ENCODE measurements around the gene GPR17.

Gene GPR17

DNA sequence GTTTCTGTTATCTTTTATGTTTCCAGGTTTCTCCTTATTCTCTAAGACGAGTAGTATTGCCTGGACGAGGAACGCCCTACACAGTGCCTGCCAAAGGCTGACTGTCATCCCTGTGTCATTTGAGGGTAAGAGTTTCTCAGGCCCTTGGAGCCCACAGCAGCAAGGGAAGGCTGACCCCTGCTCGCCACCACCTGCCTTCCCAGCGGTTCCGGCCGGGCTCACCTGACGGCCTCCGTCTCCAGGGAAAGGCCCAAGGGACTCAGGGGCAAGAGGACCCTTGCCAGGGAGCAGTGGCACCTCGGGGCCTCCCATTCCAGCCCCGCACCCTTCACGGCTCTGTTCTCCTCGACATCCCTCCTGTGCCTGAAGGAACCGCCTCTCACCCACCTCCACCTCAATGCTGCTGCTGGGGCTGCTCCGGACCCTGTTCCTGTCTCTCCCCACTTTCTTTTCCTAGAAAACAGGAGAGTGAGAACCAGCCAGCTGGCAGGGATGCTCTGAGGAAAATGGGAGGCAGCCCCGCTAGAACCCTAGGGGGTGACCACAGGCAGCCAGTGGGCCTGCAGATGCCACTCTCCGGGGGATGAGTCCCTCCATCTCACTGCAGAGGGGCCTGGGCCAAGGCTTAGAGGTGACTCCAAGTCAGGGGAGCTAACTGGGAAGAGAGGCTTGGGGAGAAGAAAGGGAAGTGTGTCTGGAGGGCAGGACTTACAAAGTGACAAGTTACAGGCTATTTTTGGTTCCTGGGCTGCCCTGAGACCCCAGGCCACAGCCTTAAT is 27.5 kb downstream of the GPR17 start:
- no peak for DNase-seq

DNA sequence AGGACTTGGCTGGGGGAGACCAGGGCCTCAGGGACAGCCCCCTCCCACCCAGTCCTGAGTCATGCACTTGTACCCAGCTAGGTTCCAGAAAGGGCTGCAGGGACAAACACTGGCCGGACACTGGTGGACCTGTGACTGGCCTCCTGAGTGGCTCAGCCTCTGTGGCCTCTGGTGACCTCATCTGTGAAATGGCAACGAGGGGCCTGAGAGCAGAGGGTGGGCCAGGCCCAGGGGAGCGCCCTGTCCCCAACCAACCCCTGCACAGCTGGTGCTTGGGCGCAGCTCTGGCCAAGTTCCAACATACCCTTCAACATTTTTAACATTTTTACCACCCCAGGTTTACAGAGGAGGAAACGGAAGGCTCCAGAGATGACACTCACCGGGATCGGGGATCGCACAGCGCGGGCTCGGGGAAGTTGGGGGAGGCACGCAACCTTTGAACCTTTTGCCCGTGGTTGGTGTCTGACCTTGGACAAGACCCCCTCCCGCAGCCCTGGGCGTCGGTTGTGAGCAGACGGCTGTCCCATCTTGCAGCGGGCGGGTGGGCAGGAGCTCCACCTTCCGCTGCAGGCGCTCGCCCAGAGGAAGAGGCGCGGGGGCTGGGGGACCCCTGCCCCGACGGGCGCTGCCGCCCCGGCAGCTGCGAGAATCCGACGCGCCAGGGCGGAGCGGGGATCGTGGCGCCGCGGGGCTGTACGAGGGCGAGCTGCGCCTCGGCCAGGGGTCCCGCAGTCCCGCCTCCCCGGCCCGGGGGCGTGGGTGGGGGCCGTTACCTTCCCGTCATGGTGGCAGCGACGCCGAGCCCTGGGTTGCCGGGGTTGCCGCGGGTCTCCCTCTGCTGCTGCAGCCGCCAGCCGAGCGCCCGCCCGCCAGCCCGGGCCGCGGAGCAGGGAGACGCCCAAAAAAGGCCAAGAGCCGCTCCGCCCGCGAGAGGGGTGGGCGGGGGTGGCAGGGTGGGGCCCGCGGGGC is 28.6 kb downstream of the GPR17 start:
- peak; percentile 57 for DNase-seq

DNA sequence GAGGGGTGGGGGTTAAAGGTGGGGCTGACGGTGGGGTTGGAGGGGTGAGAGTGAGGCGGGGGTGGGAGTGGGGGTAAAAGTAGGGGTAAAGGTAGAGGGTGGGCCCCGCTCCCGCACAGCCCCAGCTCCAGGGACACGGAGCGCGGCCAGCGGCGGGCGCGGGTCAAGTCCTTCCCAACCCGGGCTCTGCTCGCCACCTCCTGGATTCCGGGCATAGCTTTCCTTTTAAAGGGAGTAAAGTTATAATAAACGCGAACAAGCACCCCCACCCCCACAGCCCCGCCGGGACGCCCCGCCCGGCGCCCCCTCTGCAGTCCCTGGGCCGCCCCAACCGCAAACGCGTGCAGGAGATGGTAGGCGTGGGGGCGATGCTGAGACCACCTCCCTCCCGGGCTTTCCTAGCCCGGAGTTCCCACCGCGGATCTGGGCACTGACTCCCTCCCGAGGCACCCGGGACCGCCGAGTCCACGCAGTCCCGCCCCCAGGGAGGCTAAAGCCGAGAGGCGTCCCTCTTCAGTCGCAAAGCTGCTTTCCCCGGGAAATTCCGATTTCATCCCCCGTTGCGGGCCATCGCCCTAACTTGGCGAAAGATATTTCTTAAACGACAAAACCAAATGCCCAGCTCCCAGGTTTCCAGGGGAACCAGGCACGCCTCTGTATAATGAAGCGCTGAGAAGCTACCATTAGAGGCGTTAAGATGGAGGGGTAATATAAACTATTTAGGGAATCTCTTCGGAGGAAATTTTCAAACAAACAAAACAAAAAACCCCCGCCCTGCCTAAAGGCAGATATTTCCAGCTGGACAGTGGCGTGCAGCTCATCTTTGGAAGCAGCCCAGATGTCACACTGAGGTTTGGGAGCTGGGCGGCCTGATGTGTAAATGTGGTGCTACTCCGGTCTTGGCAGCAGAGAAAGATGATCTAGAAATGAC is 29.6 kb downstream of the GPR17 start, which contains the start of gene LIMS2:
Gene LIMS2, minus strand, starts transcription at position 200 of the 931 bp plus-strand sequence. CDS start 506 bp downstream, outside the sequence.
- peak; percentile 56 for DNase-seq

DNA sequence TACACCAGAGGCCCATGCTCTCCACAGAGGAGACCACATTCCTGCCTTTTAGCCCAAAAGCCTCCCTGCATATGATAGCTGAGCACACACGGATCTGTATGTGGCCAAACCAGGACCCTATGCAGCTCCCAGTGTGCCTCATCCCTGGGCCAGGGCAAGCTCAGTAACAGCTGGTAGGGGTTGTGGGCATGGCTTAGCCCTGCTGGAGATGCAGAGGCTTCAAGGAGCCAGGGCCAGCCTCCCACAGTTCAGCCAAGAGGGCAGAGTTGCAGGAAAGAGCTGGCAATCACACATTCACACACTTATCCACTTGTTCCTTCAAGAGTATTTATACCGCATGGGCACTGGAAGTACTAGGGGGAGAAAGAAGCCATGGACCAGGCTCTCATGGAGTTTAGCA is 31.0 kb downstream of the GPR17 start:
- no peak for DNase-seq

DNA sequence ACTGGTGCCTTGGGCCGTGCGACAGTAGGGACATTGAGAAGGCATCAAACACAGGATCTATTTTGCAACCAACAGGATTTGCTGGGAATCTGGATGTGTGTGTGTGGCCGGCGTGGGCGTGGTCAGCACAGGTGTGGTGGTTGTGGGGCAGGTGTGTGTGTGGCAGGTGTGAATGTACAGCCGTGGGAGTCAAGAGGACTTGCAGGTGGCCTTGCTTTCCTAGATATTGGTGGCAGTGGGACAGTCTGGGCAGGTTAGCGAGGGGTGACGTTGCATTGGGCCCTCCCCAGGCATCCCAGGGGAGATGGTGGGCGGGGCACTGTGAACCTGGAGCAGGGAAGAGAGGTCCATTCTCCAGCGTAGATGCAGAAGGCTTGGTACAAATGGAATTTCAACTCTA is 32.6 kb downstream of the GPR17 start:
- DNase-seq = no peak

DNA sequence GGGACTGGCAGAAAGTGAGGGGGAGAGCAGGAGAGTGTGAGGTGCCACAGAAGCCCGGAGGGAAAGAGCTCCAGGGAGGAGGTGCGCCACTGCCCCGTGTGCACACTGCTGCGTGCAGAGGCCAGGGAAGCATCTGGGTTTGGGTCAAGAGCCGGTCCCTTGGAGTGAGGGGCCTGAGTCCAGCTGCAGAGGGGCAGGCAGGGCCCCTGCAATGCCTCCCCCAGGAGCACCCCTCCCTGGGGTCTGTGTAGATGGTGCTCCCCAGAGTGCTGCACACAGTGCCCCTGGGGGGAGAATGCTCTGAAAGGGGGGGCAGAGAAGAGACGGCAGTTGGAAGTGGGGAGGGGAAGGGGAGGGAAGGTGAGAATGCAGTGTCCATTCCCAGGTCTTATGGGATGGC is 33.0 kb downstream of the GPR17 start:
- no peak for DNase-seq

DNA sequence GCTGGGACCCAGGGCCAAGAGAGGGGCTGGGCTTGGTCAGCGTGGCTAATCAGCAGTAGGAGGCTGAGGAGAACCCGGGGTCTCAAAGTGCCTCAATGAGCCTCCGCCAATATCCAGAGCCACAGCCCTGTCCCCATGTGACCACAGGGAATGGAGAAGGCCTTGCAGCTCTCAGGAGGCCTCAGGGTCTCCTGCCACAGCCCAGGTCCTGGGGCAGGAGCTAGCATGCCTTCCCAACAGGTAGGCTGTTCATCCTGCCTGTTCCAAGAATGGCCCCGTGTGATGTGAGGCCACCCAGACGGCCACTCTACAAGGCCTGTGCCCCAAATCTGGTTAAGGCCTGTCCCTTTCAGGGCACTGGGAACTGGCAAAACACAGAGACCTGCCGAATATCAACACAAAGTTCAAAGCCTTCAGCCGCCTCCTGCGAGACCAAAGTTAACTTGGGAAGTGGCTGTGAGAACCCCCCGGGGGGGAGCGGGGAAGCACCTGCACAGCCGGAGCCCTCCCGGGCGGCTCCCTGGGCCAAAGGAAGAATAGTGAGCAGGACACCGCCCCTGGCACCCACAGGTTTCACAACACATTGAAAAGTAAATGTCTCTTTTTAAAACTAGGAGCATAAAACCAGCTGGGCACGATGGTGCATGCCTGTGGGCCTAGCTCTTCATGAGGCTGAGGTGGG is 33.9 kb downstream of the GPR17 start:
- no peak for DNase-seq

DNA sequence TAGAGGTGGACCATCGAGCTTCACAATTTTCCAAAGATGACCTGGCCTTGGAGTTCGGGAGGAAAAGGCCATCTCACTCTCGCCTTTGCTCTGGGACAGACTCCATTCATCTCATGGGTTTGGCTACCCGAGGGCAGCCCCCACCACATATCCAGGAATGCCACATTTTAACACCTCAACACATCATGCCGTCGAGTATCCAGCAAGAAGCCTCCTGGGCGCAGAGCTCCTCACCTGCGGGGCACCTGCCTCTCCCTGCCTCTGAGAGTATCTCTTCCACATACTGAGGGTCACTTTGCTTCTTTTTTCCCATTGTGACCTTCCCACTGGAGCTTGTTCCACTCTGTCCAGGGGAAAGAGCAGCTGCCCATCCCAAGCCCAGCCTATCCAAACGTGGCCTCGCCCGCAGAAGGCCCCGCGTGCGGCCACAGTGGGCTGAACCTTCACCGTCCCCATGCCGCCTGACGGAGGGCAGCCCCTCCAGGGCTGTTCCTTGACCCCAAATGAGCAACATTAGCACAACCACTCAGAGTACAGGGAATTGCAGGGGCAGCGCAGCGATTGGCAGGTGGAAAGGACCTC is 34.8 kb downstream of the GPR17 start:
- no peak for DNase-seq

DNA sequence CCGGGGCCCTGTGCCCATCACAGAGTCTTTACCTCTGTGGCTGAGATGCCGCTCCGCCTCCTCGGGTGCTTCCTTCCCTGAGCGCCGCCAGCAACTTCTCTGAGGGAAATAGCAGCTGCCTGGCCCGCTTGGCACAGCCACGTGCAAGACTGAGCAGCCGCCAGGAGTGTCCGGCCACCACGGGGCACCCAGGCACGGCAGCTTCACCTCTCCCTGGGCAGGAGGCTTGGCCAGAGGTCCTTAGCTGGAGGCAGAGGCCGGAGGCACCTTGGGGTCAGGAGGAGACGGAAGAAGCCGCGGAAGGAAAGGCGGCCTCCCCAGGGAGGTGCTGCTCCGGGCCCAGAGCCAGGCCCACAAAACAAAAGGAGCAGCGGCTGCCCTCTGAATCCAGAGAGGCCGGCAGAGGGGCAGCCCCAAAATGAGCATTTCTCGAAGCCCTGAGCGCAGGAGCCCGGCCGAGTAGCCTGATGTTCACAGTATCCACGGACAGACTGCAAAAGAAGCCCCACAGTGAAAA is 35.4 kb downstream of the GPR17 start:
- DNase-seq = peak; percentile 56

DNA sequence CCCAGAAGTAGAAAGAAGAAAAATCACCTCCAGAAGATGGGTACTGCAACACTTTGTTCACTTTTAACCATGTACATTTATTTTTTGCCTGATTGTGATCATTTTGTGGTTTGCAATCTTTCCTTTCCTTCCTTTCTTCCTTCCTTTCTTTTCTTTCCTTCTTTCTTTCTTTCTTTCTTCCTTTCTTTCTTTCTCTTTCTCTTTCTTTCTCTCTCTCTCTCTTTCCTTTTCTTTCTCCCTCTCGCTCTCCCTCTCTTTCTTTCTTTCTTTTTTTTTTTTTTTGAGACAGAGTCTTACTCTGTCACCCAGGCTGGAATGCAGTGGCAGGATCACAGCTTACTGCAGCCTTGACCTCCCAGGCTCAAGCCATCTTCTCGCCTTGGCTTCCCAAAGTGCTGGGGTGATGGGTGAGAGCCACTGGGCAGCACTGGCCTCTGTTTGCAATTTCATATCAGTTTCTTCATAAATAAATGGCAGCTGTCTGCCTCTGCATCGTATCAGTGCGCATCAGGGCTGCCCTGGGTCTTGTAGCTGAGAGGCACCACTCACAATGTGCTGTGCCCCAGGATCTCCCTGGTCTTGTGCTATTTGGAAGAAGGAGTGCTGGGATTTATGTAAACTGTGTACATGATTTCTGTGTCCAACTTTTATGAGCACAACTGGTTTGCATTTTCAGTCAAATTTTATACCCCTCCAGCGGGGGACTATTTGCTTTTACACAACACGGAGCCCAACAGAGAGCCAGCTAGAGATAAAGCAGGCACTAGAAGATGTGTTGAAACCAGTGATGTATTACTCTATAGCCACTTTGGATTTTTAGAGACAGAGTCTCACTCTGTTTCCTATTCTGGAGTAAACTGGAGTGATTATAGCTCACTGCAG is 36.3 kb downstream of the GPR17 start:
- DNase-seq = no peak

DNA sequence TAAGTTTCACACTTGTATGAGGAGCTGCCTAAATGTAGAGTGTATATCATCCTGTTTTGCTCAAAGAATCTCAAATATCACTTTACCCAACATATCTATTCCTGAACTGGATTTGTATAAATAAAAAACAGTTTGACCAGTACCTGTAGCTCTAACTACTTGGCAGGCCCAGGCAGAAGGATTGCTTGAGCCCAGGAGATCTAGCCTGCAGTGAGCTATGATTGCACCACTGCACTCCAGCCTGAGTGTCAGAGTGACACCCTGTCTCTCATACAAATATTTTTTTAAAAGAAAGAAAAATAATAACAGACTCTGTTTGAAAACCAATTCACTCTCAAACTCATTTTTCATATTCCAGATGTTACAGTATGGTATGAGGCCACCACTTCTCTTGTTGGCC is 37.1 kb downstream of the GPR17 start:
- no peak for DNase-seq

DNA sequence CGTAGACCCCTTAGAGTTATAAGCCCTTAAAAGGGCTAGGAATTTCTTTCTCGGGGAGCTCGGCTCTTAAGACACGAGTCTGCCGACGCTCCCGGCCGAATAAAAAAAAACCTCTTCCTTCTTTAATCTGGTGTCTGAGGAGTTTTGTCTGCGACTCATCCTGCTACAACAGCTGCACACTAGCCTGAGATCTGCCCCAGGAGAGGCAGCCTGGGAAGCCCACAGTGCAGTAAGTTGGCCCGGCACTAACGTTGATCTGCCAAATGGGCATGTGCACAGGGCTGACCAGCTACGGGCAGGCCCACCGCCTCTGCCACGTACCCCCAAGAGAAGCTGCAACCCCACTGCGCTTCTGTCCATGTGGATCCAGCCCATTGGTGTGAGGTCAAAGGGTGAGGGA is 37.8 kb downstream of the GPR17 start:
- no peak for DNase-seq

DNA sequence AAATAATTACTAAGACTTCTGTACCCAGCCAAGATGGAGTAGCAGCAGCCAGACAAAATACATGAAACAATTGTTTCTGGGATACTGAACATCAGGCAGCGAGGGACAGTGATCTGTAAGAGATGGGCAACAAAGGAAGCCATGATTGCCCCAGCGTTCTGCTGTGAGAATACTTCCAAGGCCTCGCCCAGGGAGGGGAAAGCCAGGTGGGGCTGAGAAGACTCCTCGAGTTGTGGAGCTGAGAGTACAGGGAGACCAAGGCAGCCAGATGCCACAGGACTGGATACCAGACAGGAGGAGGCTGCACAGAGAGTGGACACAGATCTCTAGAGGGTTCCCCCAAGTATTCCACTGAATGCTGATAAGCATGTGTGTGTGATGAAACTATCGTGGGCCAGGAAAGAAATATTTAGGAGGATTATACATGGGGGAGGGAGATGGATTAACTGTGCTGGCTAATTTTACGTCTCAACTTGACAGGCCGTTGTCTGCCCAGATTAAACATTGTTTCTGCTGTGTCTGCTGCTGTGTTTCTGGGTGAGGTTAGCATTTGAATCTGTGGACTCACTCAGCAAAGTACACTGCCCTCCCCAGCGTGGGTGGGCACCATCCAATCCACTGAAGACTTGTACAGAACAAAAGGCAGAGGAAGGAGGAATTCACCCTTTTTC is 39.6 kb downstream of the GPR17 start:
- no peak for DNase-seq

DNA sequence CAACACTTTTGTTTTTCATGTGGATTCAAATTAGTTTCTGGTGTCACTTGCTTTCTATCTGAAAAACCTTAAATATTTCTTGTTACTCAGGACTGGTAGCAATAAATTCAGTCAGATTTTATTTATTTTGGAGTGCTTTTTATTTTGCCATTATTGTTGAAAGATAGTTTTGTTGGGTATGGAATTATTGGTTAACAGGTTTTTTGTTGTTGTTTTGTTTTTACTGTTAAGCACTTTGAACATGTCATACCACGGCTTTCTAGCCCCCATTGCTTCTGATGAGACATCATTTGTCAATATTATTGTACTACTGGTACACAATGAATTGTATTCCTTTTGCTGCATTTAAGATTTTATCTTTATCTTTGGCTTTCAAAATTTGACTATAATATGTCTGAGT is 42.5 kb downstream of the GPR17 start:
- DNase-seq = no peak

DNA sequence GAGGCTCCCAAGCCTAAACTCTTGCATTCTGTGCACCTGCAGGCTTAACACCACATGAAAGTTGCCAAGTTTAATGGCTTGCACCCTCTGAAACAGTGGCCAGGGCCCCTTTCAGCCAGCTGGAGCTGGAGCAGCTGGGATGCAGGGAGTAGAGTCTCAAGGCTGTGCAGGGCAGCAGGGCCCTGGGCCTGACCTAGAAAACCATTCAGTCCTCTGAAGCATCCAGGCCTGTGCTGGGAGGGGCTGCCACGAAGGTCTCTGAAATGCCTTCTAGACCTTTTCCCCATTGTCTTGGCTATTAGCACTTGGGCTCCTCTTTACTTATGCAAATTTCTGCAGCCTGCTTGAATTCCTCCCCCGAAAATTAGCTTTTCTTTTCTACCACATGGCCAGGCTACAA is 44.7 kb downstream of the GPR17 start:
- no peak for DNase-seq

DNA sequence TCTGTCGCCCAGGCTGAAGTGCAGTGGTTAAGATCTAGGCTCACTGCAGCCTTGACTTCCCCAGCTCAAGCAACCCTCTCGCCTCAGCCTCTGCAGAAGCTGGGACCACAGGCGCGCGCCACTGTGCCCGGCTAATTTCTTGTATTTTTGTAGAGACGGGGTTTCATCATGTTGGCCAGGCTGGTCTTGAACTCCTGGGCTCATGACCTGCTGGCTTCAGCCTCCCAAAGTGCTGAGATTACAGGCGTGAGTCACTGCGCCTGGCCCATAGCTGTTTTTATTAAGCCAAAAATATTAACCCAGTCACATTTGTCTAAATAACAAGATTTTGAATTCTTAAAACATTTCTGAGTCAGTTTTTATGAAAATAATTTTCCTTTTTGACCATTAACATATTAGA is 49.0 kb downstream of the GPR17 start:
- DNase-seq = no peak

DNA sequence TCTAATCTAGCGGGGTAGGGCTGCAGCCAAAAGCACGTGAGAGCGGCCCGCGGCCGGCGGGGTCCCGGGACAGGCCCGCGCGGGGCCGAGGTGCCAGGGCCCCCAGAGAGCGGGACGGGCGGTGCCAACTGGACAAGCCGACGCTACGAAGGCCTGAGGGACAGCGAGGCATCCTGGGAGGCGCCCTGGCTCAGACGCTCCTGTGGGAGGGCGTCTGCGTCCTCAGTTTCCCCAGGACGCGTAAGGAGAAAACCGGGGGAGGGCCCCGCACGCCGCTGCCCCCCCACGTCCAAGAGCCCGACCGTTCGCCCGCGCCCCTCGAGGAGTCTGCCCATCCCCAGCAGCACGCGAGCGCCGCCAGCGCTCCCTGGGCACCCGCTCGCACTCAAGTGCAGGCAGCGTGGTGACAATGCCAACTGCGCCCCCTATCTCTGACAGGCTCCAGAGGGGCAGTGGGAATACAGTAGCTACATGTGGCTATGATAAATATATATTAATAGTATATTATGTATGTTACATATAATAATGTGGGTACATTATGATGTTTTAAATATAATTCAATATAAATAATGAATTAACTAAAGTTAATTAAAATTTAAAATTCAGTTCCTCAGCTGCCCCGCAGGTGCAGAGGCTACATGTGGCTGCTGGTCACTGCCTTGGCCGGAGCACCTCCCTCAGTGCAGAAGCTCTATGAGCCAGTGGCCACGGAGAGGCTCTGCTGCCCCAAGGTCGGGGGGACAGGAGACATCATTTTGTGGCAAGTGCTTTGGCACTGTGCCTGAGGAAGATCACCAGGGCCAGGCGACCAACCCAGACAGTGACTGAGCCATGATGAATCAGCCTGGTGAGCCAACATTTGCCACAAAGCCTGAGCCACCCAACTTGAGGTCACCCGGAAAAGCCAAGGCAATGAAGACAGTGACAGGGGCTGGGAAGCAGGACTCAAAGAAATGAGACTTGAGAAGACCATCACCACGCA is 49.8 kb downstream of the GPR17 start:
- DNase-seq = peak; percentile 67

DNA sequence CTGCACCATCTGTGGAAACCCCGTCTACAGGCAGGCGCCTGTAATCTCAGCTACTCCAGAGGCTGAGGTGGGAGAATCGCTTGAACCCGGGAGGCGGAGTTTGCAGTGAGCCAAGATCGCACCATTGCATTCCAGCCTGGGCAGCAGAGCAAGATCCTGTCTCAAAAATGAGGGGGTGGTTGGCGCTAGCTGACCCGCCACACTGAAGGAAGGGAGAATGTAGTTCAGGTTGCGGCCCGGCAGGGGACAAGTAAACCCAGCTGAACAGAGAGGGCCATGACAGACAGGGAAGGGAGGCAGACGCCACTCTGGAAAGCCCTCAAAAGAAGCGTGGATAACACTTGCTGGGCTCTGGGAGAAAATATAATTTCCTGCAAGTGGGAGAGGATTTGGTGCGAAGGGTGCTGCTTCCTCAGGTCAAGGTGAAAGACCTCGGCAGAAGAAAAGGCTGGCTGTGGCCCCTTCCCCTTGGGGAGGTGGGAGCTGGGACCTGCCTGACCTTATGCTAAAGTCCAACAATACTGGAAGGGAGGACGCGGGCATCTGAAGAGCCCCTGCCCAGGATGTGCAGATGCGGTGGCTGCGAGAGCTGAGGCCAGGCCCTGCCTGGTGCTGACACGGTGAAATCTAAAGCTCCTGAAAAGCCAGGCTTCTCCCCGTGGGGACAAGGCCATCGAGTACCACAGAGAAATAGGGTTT is 51.7 kb downstream of the GPR17 start:
- DNase-seq = no peak

All from retina (tissue), 1 donor.